HCT116 (cell line): ENCODE measurements around the gene SLC7A11.
A peak's percentile ranks its signal among the peaks of the same experiment; 100 is the strongest.

Experiments used
- ATF3 ChIP-seq: IDR thresholded peaks from 2 replicates; pipeline ENCODE4 v1.6.1; 2012
- CBX3 ChIP-seq: IDR thresholded peaks from 2 replicates; pipeline ENCODE4 v1.6.1; 2012; ENCODE audit warnings: low read depth
- CEBPB ChIP-seq: IDR thresholded peaks from 2 replicates; pipeline ENCODE4 v1.6.1; 2012; ENCODE audit warnings: low read depth
- CTCF ChIP-seq, 3 experiments: fragments of 200-600 bp in 1 of 3; sonication (generic) in 1 of 3; IDR thresholded peaks in 2 of 3; conservative IDR thresholded peaks in 1 of 3; 2 replicates each; pipeline ENCODE4 v1.5.1; 2012 to 2017; ENCODE audit warnings: low read depth in 2 of 3, low read length in 2 of 3, antibody characterized with exemption in 1 of 3, borderline replicate concordance in 1 of 3, control low read depth in 1 of 3, mild to moderate bottlenecking in 1 of 3, mixed read lengths in 1 of 3, mixed run types in 1 of 3, moderate library complexity in 1 of 3; ENCODE audit not compliant: insufficient read depth in 1 of 3
- ELF1 ChIP-seq: IDR thresholded peaks from 2 replicates; pipeline ENCODE4 v1.6.1; 2012; ENCODE audit warnings: low read depth, borderline replicate concordance
- EZH2 ChIP-seq: fragments of 200-600 bp; sonication (generic); IDR thresholded peaks from 2 replicates; pipeline ENCODE4 v1.6.1; 2017; ENCODE audit warnings: antibody characterized with exemption, mixed run types
- MAX ChIP-seq: IDR thresholded peaks from 2 replicates; pipeline ENCODE4 v1.6.1; 2012
- POLR2A ChIP-seq: IDR thresholded peaks from 2 replicates; pipeline ENCODE4 v1.7.0; 2011; ENCODE audit warnings: borderline replicate concordance; ENCODE audit not compliant: insufficient read depth, insufficient read length; ENCODE audit errors: extremely low read depth
- POLR2AphosphoS5 ChIP-seq: IDR thresholded peaks from 2 replicates; pipeline ENCODE4 v1.6.1; 2011; ENCODE audit warnings: mild to moderate bottlenecking, low read depth, low read length, moderate library complexity
- RAD21 ChIP-seq: IDR thresholded peaks from 2 replicates; pipeline ENCODE4 v1.6.1; 2012; ENCODE audit warnings: low read depth, mild to moderate bottlenecking
- REST ChIP-seq: IDR thresholded peaks from 2 replicates; pipeline ENCODE4 v1.6.1; 2012; ENCODE audit warnings: low read depth
- YY1 ChIP-seq: IDR thresholded peaks from 2 replicates; pipeline ENCODE4 v1.6.1; 2011; ENCODE audit warnings: low read length, low read depth, moderate library complexity, mild to moderate bottlenecking; ENCODE audit not compliant: insufficient replicate concordance; ENCODE audit errors: extremely low read depth
- ZBTB33 ChIP-seq: IDR thresholded peaks from 2 replicates; pipeline ENCODE4 v1.6.1; 2011; ENCODE audit warnings: mild to moderate bottlenecking, low read length, moderate library complexity; ENCODE audit not compliant: insufficient replicate concordance; ENCODE audit errors: extremely low read depth

- TF ChIP-seq POLR2A, result no peak
- TF ChIP-seq POLR2AphosphoS5, result peak; percentile 65
- peak; percentile 95 for TF ChIP-seq CEBPB
- TF ChIP-seq ZBTB33, result no peak
- no peak for TF ChIP-seq CTCF (IDR thresholded peaks at IDR 0.05 in 2 of 3, conservative IDR thresholded peaks at IDR 0.05 in 1 of 3; ENCODE audit: borderline replicate concordance in 1 of 3, insufficient read depth in 1 of 3, low read depth in 2 of 3, low read length in 2 of 3)
- peak; percentile 44 for TF ChIP-seq YY1
- TF ChIP-seq EZH2, result no peak
- TF ChIP-seq ELF1, result no peak; the same call in 1 of the 2 replicates
- TF ChIP-seq ATF3, result peak; percentile 83
- TF ChIP-seq REST, result no peak
- TF ChIP-seq CBX3, result peak; percentile 94
- peak; percentile 34 for TF ChIP-seq RAD21
- TF ChIP-seq MAX, result peak; percentile 81
These were observed 42.4 kb downstream of the SLC7A11 start for GRCh38 chr4:138199568-138200235.
